ENCODE results near the gene PACSIN2. TPM values are rescaled to one million over a fixed set of nuclear protein-coding genes. Genes with fewer than 3 reads are reported as not detected.
"Not testable (repeated sequence)": the region's sequence is repeated elsewhere in the genome, so short reads cannot be mapped to it uniquely, and the experiment has no call there.

Gene PACSIN2
- total RNA-seq, 3 donors from 2014 or later, result 43.8 to 82.7 (median 72.4) TPM

GRCh38 chr22:42955087-42955635 is 59.8 kb downstream of the PACSIN2 start:
- Histone ChIP-seq H3K4me3 (no peak overlapping the region), H3K27ac (peak overlapping the region; percentile 9 to 44), H3K27me3 (no peaks in the 10 kb centered on the region), H3K4me1 (peaks cover 0 to 8% of the 10 kb centered on the region in 2 donors), H3K36me3 (no peaks in the 10 kb centered on the region), H3K9me3 (no peaks in the 10 kb centered on the region)
- TF ChIP-seq POLR2A (IDR thresholded peaks at IDR 0.05), result no peak
- TF ChIP-seq POLR2AphosphoS5 (IDR thresholded peaks at IDR 0.05), result peak in 1 of 3 donors; percentile 47
- intact Hi-C loops (cut with DNase I; ENCODE audit: low total_unique reads), result no loop called here
- no peak for DNase-seq (ENCODE audit: low spot score in 2 of 2)

GRCh38 chr22:42953751-42954150 is 61.2 kb downstream of the PACSIN2 start:
- H3K4me1 ChIP-seq; H3K36me3 ChIP-seq; DNase-seq (ENCODE audit: low spot score in 2 of 2); intact Hi-C loops (cut with DNase I; ENCODE audit: low total_unique reads); H3K9me3 ChIP-seq; H3K4me3 ChIP-seq; H3K27me3 ChIP-seq; H3K27ac ChIP-seq: not testable (repeated sequence)

- Histone ChIP-seq H3K36me3 (no peaks in the 10 kb centered on the region), H3K27ac (peak overlapping the region in 1 of 2 donors; percentile 16), H3K4me1 (peaks cover 0 to 25% of the 10 kb centered on the region in 2 donors), H3K9me3 (no peaks in the 10 kb centered on the region), H3K4me3 (no peak overlapping the region), H3K27me3 (no peaks in the 10 kb centered on the region)
- TF ChIP-seq CTCF (IDR thresholded peaks at IDR 0.05), result no peak
- no peak for TF ChIP-seq POLR2A (IDR thresholded peaks at IDR 0.05)
- no peak for TF ChIP-seq POLR2AphosphoS5 (IDR thresholded peaks at IDR 0.05)
- no peak for DNase-seq (ENCODE audit: low spot score in 2 of 2)
- intact Hi-C loops (cut with DNase I; ENCODE audit: low total_unique reads), result no loop called here
Measured at GRCh38 chr22:42951093-42951710, 63.7 kb downstream of the PACSIN2 start.

- H3K4me3 ChIP-seq, result no peak overlapping the region
- H3K9me3 ChIP-seq, result no peaks in the 10 kb centered on the region
- peak overlapping the region; percentile 16 to 93 for H3K27ac ChIP-seq
- no peak for DNase-seq (ENCODE audit: low spot score in 2 of 2)
- no peaks in the 10 kb centered on the region for H3K27me3 ChIP-seq
- TF ChIP-seq CTCF (IDR thresholded peaks at IDR 0.05) (no peak), POLR2A (IDR thresholded peaks at IDR 0.05) (no peak), POLR2AphosphoS5 (IDR thresholded peaks at IDR 0.05) (no peak)
- intact Hi-C loops (cut with DNase I; ENCODE audit: low total_unique reads), result no loop called here
- H3K36me3 ChIP-seq, result no peaks in the 10 kb centered on the region
- peaks cover 0 to 32% of the 10 kb centered on the region in 2 donors for H3K4me1 ChIP-seq
Measured at GRCh38 chr22:42950281-42950680, 64.7 kb downstream of the PACSIN2 start.

GRCh38 chr22:42949159-42949558 is 65.8 kb downstream of the PACSIN2 start:
- TF ChIP-seq POLR2AphosphoS5 (IDR thresholded peaks at IDR 0.05), result no peak
- no peak for DNase-seq (ENCODE audit: low spot score in 2 of 2)
- intact Hi-C loops (cut with DNase I; ENCODE audit: low total_unique reads), result no loop called here
- no peaks in the 10 kb centered on the region for H3K27me3 ChIP-seq
- no peaks in the 10 kb centered on the region for H3K36me3 ChIP-seq
- no peak overlapping the region for H3K4me3 ChIP-seq
- no peaks in the 10 kb centered on the region for H3K9me3 ChIP-seq
- H3K4me1 ChIP-seq, result peaks cover 0 to 32% of the 10 kb centered on the region in 2 donors
- H3K27ac ChIP-seq, result peak overlapping the region; percentile 93 to 94

- no peaks in the 10 kb centered on the region for H3K36me3 ChIP-seq
- no peaks in the 10 kb centered on the region for H3K27me3 ChIP-seq
- H3K4me1 ChIP-seq, result peaks cover 0 to 32% of the 10 kb centered on the region in 2 donors
- H3K9me3 ChIP-seq, result no peaks in the 10 kb centered on the region
- intact Hi-C loops (cut with DNase I; ENCODE audit: low total_unique reads), result no loop called here
- no peak for TF ChIP-seq CTCF (IDR thresholded peaks at IDR 0.05)
- no peak for TF ChIP-seq POLR2A (IDR thresholded peaks at IDR 0.05)
- no peak for TF ChIP-seq POLR2AphosphoS5 (IDR thresholded peaks at IDR 0.05)
- no peak for DNase-seq (ENCODE audit: low spot score in 2 of 2)
- H3K4me3 ChIP-seq, result no peak overlapping the region
- H3K27ac ChIP-seq, result peak overlapping the region; percentile 93 to 94
Measured at GRCh38 chr22:42948294-42948693, 66.7 kb downstream of the PACSIN2 start.

Measured in breast epithelium (tissue), 4 donors.